Glutamatergic neuron (in vitro differentiated cells): ENCODE results near the gene IST1. TPM values are rescaled to one million over a fixed set of nuclear protein-coding genes. Genes with fewer than 3 reads are reported as not detected.
A peak's percentile ranks its signal among the peaks of the same experiment; 100 is the strongest.

Experiments used
- DNase-seq: peaks from one replicate; pipeline ENCODE4 v3.0.0; 2022
- H3K27ac Mint-ChIP-seq: one replicate; pipeline ENCODE4 v1.8.0; 2020; ENCODE audit warnings: mild to moderate bottlenecking, mixed read lengths, inconsistent platforms; ENCODE audit not compliant: unreplicated experiment
- H3K27me3 Mint-ChIP-seq: one replicate; pipeline ENCODE4 v1.8.0; 2020; ENCODE audit warnings: mild to moderate bottlenecking, moderate library complexity, mixed read lengths, inconsistent platforms; ENCODE audit not compliant: unreplicated experiment
- H3K36me3 Mint-ChIP-seq: one replicate; pipeline ENCODE4 v1.8.0; 2020; ENCODE audit warnings: mild to moderate bottlenecking, mixed read lengths, inconsistent platforms; ENCODE audit not compliant: unreplicated experiment
- H3K4me1 Mint-ChIP-seq: one replicate; pipeline ENCODE4 v1.8.0; 2020; ENCODE audit warnings: mild to moderate bottlenecking, low read depth, mixed read lengths, inconsistent platforms; ENCODE audit not compliant: unreplicated experiment
- H3K4me3 Mint-ChIP-seq: one replicate; pipeline ENCODE4 v1.8.0; 2020; ENCODE audit warnings: mild to moderate bottlenecking, mixed read lengths, inconsistent platforms; ENCODE audit not compliant: unreplicated experiment
- H3K9me3 Mint-ChIP-seq: one replicate; pipeline ENCODE4 v1.8.0; 2020; ENCODE audit warnings: mild to moderate bottlenecking, moderate library complexity, mixed read lengths, inconsistent platforms; ENCODE audit not compliant: unreplicated experiment
- CTCF ChIP-seq: fragments of 200-600 bp; sonication (generic); IDR thresholded peaks from one replicate; pipeline ENCODE4 v1.5.0; 2021; ENCODE audit not compliant: partially characterized antibody, unreplicated experiment
- total RNA-seq: library from RNA; stranded (reverse); fragmentation: NEBNext Ultra II Directional; extraction: Animal tissue kit (Norgen Biotek cat#: 25700); gene quantifications from one replicate; pipeline ENCODE4 v1.2.1, GENCODE V29; 2021; ENCODE audit not compliant: unreplicated experiment

Gene IST1
- total RNA-seq, 1 donor from 2014 or later = 271 TPM

- Mint-ChIP-seq H3K4me3 (no peak overlapping the region), H3K27me3 (peaks cover 1% of the 10 kb centered on the region), H3K27ac (no peak overlapping the region), H3K9me3 (no peaks in the 10 kb centered on the region), H3K36me3 (no peaks in the 10 kb centered on the region), H3K4me1 (peaks cover 2% of the 10 kb centered on the region)
- no peak for TF ChIP-seq CTCF
- DNase-seq = no peak
These were observed 34.8 kb downstream of the IST1 start for GRCh38 chr16:71930013-71930563.

GRCh38 chr16:71931001-71931400, 35.7 kb downstream of the IST1 start:
- peaks cover 2% of the 10 kb centered on the region for H3K4me1 Mint-ChIP-seq
- H3K9me3 Mint-ChIP-seq = no peaks in the 10 kb centered on the region

GRCh38 chr16:71931599-71931998, 36.3 kb downstream of the IST1 start:
- TF ChIP-seq CTCF = no peak
- Mint-ChIP-seq H3K4me1 (peaks cover 2% of the 10 kb centered on the region), H3K27me3 (peaks cover 1% of the 10 kb centered on the region), H3K27ac (no peak overlapping the region), H3K36me3 (no peaks in the 10 kb centered on the region), H3K4me3 (no peak overlapping the region), H3K9me3 (no peaks in the 10 kb centered on the region)
- DNase-seq = no peak

More at GRCh38 chr16:71931001-71931400, 35.7 kb downstream of the IST1 start:
- no peak overlapping the region for H3K27ac Mint-ChIP-seq
- peaks cover 1% of the 10 kb centered on the region for H3K27me3 Mint-ChIP-seq
- no peak overlapping the region for H3K4me3 Mint-ChIP-seq
- TF ChIP-seq CTCF = no peak
- H3K36me3 Mint-ChIP-seq = no peaks in the 10 kb centered on the region
- DNase-seq = no peak

- TF ChIP-seq CTCF = no peak
- peaks cover 2% of the 10 kb centered on the region for H3K9me3 Mint-ChIP-seq
- peaks cover 2% of the 10 kb centered on the region for H3K4me1 Mint-ChIP-seq
- H3K36me3 Mint-ChIP-seq = no peaks in the 10 kb centered on the region
- H3K27ac Mint-ChIP-seq = no peak overlapping the region
- no peak for DNase-seq
- no peaks in the 10 kb centered on the region for H3K27me3 Mint-ChIP-seq
- H3K4me3 Mint-ChIP-seq = no peak overlapping the region
These were observed 37.7 kb downstream of the IST1 start for GRCh38 chr16:71933017-71933416.

GRCh38 chr16:71933913-71934695, 38.8 kb downstream of the IST1 start:
- peaks cover 2% of the 10 kb centered on the region for H3K9me3 Mint-ChIP-seq
- H3K27me3 Mint-ChIP-seq = peaks cover 3% of the 10 kb centered on the region
- H3K4me1 Mint-ChIP-seq = no peaks in the 10 kb centered on the region
- H3K36me3 Mint-ChIP-seq = no peaks in the 10 kb centered on the region
- no peak overlapping the region for H3K4me3 Mint-ChIP-seq
- DNase-seq = no peak
- TF ChIP-seq CTCF = no peak
- H3K27ac Mint-ChIP-seq = peak overlapping the region; percentile 54
